Panc1 (cell line): Measurements from ENCODE around the gene KCNIP4. TPM values are rescaled to one million over a fixed set of nuclear protein-coding genes. Genes with fewer than 3 reads are reported as not detected.

Experiments
- ATAC-seq: fragments of 200-7000 bp; cut with Tn5 transposase; 2 replicates; pipeline ENCODE4 v1.9.1; 2020; ENCODE audit warnings: mild to moderate bottlenecking, moderate library complexity
- BruUV-seq: library from RNA; stranded (reverse); fragments of 400-500 nt; replicated peaks from 2 replicates; lab custom pipeline; 2021; lab: Mats Ljungman, UMichigan
- CTCF ChIA-PET: fragments of 300-600 bp; sonication (Branson Sonifier 250); formaldehyde crosslinking; loops from one replicate; lab custom pipeline; 2022; ENCODE audit warnings: antibody characterized with exemption; lab: Charles Lee
- POLR2A ChIA-PET: fragments of 300-600 bp; sonication (Branson Sonifier 250); formaldehyde crosslinking; loops from one replicate; lab custom pipeline; 2022; ENCODE audit warnings: antibody characterized with exemption; lab: Charles Lee
- DNase-seq: peaks from one replicate; pipeline ENCODE4 v3.0.0-alpha.2; 2010; ENCODE audit warnings: low read depth, low spot score
- H3K27ac ChIP-seq: 2 replicates; pipeline ENCODE4 v1.5.1; 2011; ENCODE audit warnings: mild to moderate bottlenecking, low read length, inconsistent platforms
- H3K27me3 ChIP-seq: fragments of 200-500 bp; sonication (Bioruptor generic); 2 replicates; pipeline ENCODE4 v1.6.0; 2014; ENCODE audit warnings: low read length, inconsistent platforms; ENCODE audit not compliant: control insufficient read depth, insufficient read depth
- H3K36me3 ChIP-seq: fragments of 200-500 bp; sonication (Bioruptor generic); 2 replicates; pipeline ENCODE4 v1.5.1; 2014; ENCODE audit warnings: inconsistent platforms, mild to moderate bottlenecking, low read length, moderate library complexity; ENCODE audit not compliant: control insufficient read depth, insufficient read depth
- H3K4me1 ChIP-seq: 2 replicates; pipeline ENCODE4 v1.5.1; 2011; ENCODE audit warnings: inconsistent platforms, mild to moderate bottlenecking, low read length, moderate library complexity; ENCODE audit not compliant: control insufficient read depth, insufficient read depth
- H3K4me3 ChIP-seq, 2 experiments: 2 replicates each; pipeline ENCODE4 v1.5.1; 2011 to 2012; ENCODE audit warnings: low read depth in 2 of 2, low read length in 2 of 2, mild to moderate bottlenecking in 2 of 2, inconsistent platforms in 1 of 2, moderate library complexity in 1 of 2
- H3K9me3 ChIP-seq: fragments of 200-500 bp; sonication (Bioruptor generic); 2 replicates; pipeline ENCODE4 v1.5.1; 2014; ENCODE audit warnings: low read depth, mild to moderate bottlenecking, inconsistent platforms, low read length, moderate library complexity; ENCODE audit not compliant: control insufficient read depth, insufficient read depth
- POLR2AphosphoS5 ChIP-seq: IDR thresholded peaks from 2 replicates; pipeline ENCODE4 v1.6.1; 2012; ENCODE audit warnings: mild to moderate bottlenecking, low read depth, low read length, moderate library complexity
- SIN3A ChIP-seq: IDR thresholded peaks from 2 replicates; pipeline ENCODE4 v1.6.1; 2012; ENCODE audit warnings: low read depth, mild to moderate bottlenecking, low read length, moderate library complexity, borderline replicate concordance; ENCODE audit not compliant: insufficient read depth
- TCF7L2 ChIP-seq: IDR thresholded peaks from 2 replicates; pipeline ENCODE4 v1.6.1; 2011; ENCODE audit warnings: mild to moderate bottlenecking, low read depth, low read length, inconsistent platforms
- in situ Hi-C: cut with HindIII; loops from 2 replicates; pipeline ENCODE4 v1.10.0; 2016; ENCODE audit warnings: low sequenced_read_pairs, low pct_unique_long_range_greater_than_20kb
- intact Hi-C: fragments of 100-400 bp; cut with micrococcal nuclease; formaldehyde crosslinking; loops from one replicate; pipeline ENCODE4 v1.10.0; 2022; ENCODE audit not compliant: unreplicated experiment
- total RNA-seq: library from RNA; stranded (reverse); gene quantifications from one replicate; pipeline ENCODE4 v1.2.1, GENCODE V29; 2021; ENCODE audit not compliant: unreplicated experiment
- TF ChIP-seq, protein P1 (sequence below), 2 experiments: IDR thresholded peaks; 2 replicates each; pipeline ENCODE4 v1.6.1; 2011 to 2012; ENCODE audit warnings: low read depth in 2 of 2, control low read depth in 1 of 2, low read length in 1 of 2, mild to moderate bottlenecking in 1 of 2, moderate library complexity in 1 of 2; ENCODE audit not compliant: insufficient read depth in 1 of 2
- TF ChIP-seq, protein P2 (sequence below): fragments of 450-650 bp; IDR thresholded peaks from 2 replicates; pipeline ENCODE4 v1.5.1; 2017; ENCODE audit warnings: mild to moderate bottlenecking

The KCNIP4 gene
- total RNA-seq, 1 experiment from 2014 or later: not detected

DNA sequence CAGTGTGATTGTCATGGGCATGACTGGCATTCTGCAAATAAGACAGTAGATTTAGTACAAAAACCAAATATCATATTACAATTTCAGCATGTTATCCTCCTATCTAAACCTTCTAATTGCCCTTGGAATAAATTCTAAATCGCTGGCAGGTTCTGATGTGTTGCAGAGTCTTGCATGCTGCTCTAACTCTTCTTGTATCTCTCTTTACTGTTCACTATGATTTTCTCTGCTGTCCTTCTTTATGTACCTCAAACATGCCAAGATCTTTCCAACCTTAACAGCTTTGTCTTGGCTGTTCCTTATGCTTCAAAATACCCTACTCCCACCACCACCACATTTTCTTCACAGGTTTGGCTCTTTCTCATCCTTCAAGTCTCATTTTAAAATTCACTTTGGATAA lies 43.0 kb upstream of the KCNIP4 start:
- Histone ChIP-seq H3K36me3 (no peaks in the 10 kb centered on the region), H3K4me1 (no peaks in the 10 kb centered on the region), H3K4me3 (no peak overlapping the region), H3K9me3 (no peaks in the 10 kb centered on the region), H3K27me3 (no peaks in the 10 kb centered on the region), H3K27ac (no peak overlapping the region)
- CTCF ChIA-PET: no interaction called here
- TF ChIP-seq SIN3A (no peak), TCF7L2 (no peak), POLR2AphosphoS5 (no peak)
- TF ChIP-seq, protein P1, sequence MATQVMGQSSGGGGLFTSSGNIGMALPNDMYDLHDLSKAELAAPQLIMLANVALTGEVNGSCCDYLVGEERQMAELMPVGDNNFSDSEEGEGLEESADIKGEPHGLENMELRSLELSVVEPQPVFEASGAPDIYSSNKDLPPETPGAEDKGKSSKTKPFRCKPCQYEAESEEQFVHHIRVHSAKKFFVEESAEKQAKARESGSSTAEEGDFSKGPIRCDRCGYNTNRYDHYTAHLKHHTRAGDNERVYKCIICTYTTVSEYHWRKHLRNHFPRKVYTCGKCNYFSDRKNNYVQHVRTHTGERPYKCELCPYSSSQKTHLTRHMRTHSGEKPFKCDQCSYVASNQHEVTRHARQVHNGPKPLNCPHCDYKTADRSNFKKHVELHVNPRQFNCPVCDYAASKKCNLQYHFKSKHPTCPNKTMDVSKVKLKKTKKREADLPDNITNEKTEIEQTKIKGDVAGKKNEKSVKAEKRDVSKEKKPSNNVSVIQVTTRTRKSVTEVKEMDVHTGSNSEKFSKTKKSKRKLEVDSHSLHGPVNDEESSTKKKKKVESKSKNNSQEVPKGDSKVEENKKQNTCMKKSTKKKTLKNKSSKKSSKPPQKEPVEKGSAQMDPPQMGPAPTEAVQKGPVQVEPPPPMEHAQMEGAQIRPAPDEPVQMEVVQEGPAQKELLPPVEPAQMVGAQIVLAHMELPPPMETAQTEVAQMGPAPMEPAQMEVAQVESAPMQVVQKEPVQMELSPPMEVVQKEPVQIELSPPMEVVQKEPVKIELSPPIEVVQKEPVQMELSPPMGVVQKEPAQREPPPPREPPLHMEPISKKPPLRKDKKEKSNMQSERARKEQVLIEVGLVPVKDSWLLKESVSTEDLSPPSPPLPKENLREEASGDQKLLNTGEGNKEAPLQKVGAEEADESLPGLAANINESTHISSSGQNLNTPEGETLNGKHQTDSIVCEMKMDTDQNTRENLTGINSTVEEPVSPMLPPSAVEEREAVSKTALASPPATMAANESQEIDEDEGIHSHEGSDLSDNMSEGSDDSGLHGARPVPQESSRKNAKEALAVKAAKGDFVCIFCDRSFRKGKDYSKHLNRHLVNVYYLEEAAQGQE (IDR thresholded peaks at IDR 0.05; ENCODE audit: insufficient read depth in 1 of 2, low read depth in 2 of 2, low read length in 1 of 2): no peak
- TF ChIP-seq, protein P2, sequence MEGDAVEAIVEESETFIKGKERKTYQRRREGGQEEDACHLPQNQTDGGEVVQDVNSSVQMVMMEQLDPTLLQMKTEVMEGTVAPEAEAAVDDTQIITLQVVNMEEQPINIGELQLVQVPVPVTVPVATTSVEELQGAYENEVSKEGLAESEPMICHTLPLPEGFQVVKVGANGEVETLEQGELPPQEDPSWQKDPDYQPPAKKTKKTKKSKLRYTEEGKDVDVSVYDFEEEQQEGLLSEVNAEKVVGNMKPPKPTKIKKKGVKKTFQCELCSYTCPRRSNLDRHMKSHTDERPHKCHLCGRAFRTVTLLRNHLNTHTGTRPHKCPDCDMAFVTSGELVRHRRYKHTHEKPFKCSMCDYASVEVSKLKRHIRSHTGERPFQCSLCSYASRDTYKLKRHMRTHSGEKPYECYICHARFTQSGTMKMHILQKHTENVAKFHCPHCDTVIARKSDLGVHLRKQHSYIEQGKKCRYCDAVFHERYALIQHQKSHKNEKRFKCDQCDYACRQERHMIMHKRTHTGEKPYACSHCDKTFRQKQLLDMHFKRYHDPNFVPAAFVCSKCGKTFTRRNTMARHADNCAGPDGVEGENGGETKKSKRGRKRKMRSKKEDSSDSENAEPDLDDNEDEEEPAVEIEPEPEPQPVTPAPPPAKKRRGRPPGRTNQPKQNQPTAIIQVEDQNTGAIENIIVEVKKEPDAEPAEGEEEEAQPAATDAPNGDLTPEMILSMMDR: no peak
- no TSS peak for BruUV-seq
- POLR2A ChIA-PET: no interaction called here
- DNase-seq: no peak
- in situ Hi-C loops (no loop called here), intact Hi-C loops (no loop called here)
- no peak for ATAC-seq

DNA sequence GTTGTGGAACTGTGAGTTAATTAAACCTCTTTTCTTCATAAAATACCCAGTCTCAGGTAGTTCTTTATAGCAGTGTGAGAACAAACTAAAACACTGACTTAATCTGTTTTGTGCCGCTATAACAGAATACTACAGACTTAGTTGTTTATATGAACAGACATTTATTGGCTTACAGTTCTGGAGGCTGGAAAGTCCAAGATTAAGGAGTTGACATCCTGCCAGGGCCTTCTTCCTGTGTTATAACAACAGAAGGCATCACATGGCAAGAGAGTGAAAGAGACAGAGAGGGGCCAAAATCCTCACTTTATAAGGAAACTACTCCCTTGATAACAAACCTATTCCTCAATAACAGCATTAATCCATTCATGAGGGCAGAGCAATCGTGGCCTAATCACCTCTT lies 42.5 kb upstream of the KCNIP4 start:
- in situ Hi-C loops: no loop called here
- TF ChIP-seq, protein P2: no peak
- TF ChIP-seq, protein P1 (IDR thresholded peaks at IDR 0.05; ENCODE audit: insufficient read depth in 1 of 2, low read depth in 2 of 2, low read length in 1 of 2): no peak
- TF ChIP-seq TCF7L2: no peak
- no peak for TF ChIP-seq POLR2AphosphoS5
- TF ChIP-seq SIN3A: no peak

More for the DNA sequence above, 42.5 kb upstream of the KCNIP4 start:
- DNase-seq (no peak), ATAC-seq (no peak)
- Histone ChIP-seq H3K27ac (no peak overlapping the region), H3K4me1 (no peaks in the 10 kb centered on the region), H3K4me3 (no peak overlapping the region), H3K27me3 (no peaks in the 10 kb centered on the region), H3K36me3 (no peaks in the 10 kb centered on the region), H3K9me3 (no peaks in the 10 kb centered on the region)
- ChIA-PET POLR2A (no interaction called here), CTCF (no interaction called here)
- BruUV-seq: no TSS peak
- intact Hi-C loops: no loop called here
